ENCODE results near the gene TRIM47.

GRCh38 chr17:75910699-75911098 is 32.3 kb upstream of the TRIM47 start:
- TF ChIP-seq POLR2AphosphoS5 (IDR thresholded peaks at IDR 0.05; ENCODE audit: low read depth) (no peak), ZNF114 (CRISPR knock-in tag; IDR thresholded peaks at IDR 0.05) (no peak), CTCF (conservative IDR thresholded peaks at IDR 0.05; ENCODE audit: low read depth in 2 of 2) (no peak)

Measured in GM23338 (cell line).